Measurements from ENCODE around the gene LRRC27.
"Not testable (repeated sequence)": the region's sequence is repeated elsewhere in the genome, so short reads cannot be mapped to it uniquely, and the experiment has no call there.

Gene LRRC27

DNA sequence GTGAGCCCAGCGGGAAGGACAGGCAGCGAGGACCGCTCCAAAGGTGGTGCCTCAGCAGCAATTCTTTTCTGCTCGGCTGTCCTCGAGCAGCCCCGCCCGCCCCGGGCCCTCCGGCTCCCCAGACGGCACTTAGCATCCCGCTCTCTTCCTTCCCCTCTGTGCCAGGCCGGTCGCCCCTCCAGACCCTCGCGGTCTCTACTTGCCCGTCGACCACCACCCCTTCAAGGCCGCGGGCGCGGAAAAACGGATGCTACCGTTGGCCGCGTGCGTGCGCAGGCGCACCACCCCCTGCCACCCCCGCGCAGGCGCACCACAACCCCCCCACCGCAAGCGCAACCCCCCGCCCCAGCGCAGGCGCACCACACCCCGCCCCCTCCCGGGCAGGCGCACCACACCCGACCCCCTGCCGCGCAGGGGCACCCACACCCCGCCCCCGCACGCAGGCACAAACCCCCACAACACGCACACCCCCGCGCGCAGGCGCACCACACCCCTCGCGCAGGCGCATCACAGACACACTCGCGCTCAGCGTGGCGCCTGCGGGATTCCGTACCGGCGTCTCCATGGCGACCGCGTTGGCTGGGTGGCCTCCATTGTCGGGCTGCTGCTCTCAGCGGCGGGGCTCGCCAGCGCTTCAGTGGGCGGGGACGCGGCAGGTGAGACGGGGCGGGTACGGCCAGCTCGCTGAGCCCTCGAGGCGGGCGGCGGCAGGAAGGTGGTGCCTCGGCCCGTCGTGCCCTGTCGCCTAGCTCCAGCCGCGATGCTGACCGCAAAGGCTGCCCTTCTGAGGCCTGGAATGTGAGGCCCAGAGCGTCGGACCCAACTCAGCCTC, at the start of gene LRRC27:
Gene LRRC27 (plus strand): TSS at position 593 of the 832 bp plus-strand sequence. CDS start 1,332 bp downstream, outside the sequence.
- no peak for FAIRE-seq

DNA sequence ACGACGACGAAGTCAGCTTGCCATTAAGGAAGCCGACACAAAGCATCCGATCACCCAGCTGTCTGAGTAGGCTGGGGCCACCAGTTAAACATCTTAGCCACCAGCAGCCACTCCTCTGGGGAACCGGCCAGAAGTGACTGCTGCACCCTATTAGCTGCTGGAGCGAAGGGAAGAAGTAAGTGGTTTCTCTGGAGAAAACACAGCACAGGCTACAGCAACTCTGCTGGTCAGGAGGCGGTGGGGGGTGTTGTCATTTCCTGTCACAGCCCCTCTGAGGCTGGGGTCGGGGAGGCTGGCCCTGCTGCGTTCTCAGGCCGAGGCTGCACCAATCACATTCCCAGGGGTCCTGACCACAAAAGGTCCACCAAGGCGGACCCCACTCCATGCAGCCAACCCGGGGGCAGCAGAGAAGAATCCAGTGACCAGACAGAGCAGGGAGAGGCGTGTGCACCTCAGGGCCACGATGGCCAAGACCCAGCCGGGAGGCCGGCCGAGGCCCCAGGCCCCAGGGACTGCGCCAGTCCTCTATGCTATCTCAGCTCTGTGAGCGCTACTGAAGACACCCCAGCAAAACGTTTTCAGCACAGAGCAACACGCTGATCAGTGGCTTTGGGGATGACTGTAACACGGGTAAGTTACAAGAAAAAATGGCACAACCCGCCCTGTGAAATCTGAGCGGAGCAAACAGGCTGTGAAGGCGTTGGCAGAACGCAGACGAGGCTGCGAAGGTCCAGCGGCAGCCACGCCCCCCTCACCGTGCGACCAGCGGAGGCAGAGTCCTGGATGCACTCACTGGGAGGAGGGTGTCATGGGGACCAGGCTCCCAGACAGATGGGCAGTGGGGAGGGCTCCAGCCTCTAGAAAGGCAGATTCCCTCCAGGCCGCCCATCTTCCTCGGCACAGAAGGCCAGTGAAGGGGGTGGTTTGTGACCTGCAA, 49.1 kb upstream of the LRRC27 start:
- no peak for FAIRE-seq

DNA sequence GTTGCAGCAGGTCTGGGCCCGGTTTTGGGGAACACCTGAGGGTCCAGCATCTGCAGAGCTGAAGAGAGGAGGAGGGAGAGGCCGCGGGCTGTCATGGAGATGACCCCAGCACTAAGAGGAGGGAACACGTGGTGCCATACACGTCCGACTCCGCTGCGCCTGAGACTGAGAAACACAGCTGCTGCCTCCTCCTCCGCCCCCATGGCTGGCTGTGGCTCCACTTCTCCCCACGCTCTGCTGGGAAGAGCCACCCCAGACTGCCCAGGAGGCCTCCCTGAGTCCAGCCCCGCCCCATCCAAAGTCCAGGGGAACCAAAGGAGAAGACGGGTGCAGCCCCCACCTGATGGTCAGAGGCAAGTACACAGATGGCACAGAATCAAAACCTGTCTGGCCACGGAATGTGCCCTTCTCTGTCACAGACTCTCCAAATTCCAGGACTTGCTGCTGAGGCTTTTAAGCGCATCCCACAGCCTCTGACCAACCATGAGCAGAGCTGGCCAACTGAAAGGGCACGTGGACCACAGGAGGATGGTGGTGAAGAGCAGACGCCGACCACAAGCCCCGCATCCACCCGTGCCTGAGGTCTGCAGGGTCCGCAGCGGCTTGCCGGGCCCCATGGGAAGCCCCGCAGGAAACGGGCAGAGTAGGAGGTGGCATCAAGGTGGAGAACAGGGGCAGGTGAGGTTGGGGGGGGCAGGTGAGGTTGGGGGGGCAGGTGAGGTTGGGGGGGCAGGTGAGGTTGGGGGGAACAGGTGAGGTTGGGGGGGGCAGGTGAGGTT, 48.2 kb upstream of the LRRC27 start:
- no peak for FAIRE-seq

- no peak for FAIRE-seq
These were observed 42.6 kb upstream of the LRRC27 start for GRCh38 chr10:132289439-132289838.

- no peak for FAIRE-seq
These were observed 41.4 kb upstream of the LRRC27 start for GRCh38 chr10:132290631-132291030.

DNA sequence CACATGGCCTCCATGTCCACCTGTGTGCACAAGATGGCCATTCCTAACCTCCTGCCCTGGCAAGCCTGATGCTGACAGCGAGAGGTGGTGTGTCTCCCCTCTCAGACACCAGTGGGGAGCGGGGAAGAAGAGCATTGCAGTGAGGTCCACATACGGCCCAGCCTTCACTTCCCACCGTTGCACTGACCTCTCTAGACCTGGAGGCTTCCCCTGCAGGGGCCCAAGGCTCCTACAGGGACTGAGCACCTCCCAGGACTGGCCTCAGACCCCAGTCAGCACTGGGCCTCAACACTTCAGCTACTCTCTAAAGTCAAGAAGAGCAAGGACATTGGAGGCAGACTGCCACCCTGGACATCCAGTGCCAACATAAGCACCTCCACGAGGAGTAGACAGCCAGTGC, 40.2 kb upstream of the LRRC27 start:
- no peak for FAIRE-seq

DNA sequence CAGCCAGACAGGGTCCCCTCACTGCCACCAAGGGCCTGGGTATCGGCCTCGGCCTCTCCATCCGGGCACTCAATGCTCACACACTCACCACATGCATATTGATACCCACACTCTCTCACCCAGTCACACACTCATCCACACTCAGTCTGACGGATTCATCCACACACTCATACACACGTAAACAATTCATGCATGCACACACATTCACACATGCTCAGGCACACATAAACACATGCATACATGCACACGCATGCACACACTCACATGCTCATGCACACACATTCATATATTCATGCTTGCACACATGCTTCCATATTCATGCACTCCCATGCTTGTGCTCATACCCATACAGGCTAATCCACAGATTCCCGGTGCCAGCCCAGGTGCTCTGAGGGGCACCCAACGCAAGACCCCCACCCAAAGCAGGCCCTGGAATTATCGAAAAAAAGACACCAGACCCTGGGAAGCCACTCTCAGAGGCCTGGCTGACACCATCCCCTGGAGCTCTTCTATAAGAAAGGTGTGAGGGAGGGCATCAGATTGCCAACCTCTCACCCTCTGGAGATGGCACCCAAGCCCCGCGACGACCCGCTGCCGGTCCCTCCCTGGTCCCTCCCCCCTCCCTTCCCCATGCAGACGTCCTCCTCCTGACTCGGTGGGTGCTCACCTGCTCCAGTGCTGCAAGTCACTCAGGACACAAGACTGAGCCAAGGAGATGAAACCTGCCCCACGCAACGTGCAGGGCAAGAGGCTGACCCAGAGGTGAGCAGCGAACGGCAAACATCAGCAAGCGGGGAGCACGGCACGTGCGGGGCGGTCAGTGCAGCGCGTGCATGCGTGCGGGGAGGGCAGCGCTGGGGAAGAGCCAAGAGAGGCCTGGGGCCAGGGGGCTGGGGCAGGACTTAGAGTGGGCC, 39.4 kb upstream of the LRRC27 start:
- no peak for FAIRE-seq

- FAIRE-seq = no peak
These were observed 38.7 kb upstream of the LRRC27 start for GRCh38 chr10:132293201-132293812.

DNA sequence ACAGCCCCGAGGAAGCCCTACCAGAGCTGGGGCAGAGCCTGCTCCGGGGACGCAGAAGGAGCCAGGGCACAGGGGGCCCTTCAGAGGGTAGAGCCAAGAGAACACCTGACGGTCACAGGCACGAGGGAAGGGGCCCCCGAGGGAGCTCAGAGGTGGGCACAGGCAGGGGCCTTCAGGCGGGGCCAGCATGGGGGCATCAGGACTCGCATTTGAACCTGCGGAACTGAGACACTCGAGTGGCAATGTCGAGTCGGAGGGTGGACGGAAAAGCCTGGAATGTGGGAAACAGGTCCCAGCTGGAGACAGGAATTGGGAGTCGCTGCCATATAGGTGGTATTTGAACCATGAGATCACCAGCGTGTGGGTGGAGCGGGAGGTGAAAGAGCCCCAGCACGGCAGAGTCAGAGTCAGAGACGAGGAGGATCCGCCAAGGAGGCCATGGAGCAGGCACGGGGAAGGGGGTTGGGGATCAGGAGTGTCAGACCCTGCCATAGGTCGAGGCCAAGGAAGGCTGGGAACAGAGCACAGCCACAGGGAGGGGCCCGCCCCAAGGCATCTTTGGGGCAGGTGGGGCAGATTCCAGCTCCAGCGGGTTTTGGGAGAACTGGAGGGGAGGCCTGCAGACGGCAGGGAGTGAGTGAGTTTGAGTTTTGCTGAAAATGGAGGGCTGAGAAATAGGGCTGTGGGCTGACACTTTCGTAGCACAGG, 38.0 kb upstream of the LRRC27 start:
- FAIRE-seq = no peak

DNA sequence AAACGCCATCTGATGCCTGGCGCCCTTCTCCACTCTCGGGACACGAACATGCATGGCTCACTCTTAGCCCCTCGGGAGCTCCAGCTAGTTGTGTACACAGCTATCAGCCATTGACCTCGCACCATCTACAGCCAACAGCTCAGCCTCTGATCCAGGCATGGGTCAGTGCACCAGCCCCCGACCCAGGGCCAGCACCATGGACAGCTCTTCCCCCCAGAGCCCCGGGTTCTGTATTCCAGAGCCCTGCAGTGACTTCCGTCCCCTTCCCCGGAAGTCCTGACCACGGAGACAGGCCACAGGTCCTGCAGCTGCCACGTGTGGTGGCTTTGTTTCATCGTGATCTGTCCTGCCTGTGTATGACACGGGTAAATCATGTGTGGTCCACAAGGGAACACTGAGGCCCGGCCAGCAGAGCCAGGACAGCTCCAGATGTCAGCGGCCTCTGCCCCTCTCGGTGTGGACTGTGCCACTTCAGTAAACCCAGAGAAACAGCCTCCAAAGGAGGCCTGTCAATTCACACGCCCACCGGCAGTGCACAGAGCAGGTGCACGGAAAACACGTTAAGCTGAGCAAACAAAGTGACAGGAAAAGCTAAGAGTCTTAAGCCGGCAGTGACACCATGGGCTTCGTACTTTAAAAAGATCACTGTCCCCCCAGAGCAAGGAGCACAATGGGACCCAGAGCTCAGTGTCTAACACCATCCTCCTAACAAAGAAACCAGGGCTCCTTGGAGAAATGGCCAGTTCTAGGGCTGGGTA, 37.3 kb upstream of the LRRC27 start:
- FAIRE-seq = no peak

DNA sequence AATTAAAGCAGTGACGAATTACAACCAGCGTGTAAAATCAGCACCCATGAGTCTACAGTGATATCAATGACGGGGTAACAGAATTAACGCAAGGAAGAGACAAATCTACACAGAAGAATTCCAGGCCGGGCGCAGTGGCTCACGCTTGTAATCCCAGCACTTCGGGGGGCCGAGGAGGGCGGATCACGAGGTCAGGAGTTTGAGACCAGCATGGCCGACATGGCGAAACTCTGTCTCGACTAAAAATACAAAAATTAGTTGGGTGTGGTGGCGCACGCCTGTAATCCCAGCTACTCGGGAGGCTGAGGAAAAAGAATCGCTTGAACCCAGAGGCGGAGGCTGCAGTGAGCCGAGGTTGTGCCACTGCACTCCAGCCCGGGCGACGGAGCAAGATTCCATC, 36.5 kb upstream of the LRRC27 start:
- not testable (repeated sequence) for FAIRE-seq

- no peak for FAIRE-seq
These were observed 35.1 kb upstream of the LRRC27 start for GRCh38 chr10:132296666-132297443.

DNA sequence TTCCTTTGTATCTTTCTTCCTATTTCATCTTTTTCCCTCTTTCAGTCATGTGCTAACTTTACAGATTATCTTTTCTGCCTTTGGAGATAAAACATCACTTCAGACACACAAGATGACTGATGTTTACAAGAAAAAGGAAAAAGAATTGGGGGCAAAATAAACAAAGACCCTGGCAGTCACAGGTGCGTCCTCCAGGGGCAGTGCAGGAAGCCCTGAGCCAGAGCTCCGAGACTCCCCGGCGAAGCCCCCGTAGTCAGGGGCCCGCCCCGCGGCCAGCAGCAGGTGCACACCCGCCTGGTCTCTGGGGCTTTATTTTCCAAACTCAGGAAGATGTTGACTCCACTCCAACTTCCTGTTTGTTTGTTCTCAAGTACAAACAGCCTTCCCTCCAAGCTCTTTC, 34.5 kb upstream of the LRRC27 start:
- no peak for FAIRE-seq

DNA sequence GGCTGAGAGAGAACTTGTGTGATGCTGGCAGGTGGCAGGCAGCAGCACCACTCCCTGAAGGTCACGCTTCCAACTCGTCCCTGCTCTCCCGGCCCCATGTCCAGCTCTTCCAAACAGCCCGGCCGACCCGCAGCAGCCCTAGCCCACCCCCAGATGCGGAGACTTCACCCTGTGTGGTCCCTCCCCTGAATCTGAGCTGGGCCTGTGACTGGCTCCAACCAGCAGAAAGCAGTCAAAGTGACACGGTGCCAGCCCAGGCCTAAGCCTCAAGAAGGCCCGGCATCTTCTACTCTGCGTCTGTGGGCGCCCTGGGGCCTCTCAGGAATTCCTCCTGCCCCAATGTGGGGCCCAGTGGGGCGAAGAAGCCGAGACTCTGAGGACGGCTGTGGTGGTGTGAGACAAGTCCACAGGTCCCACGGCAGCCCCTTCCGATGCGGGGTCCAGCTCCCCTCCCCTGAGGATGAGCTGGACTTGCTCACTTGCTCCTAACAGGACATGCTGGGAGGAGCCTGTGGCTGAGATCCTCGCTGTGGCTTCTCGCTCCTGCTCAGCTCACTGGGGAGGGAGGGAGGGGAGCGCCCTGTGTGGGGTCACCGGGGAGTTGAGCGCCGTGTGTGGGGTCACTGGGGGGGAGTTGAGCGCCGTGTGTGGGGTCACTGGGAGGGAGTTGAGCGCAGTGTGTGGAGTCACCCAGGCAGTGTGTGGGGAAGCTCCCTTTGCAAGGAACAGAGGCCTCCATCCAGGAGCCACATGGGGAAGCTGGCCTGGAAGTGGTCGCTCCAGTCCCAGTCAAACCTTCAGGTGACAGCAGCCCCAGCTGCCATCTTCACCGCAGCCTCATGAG, 33.7 kb upstream of the LRRC27 start:
- no peak for FAIRE-seq

DNA sequence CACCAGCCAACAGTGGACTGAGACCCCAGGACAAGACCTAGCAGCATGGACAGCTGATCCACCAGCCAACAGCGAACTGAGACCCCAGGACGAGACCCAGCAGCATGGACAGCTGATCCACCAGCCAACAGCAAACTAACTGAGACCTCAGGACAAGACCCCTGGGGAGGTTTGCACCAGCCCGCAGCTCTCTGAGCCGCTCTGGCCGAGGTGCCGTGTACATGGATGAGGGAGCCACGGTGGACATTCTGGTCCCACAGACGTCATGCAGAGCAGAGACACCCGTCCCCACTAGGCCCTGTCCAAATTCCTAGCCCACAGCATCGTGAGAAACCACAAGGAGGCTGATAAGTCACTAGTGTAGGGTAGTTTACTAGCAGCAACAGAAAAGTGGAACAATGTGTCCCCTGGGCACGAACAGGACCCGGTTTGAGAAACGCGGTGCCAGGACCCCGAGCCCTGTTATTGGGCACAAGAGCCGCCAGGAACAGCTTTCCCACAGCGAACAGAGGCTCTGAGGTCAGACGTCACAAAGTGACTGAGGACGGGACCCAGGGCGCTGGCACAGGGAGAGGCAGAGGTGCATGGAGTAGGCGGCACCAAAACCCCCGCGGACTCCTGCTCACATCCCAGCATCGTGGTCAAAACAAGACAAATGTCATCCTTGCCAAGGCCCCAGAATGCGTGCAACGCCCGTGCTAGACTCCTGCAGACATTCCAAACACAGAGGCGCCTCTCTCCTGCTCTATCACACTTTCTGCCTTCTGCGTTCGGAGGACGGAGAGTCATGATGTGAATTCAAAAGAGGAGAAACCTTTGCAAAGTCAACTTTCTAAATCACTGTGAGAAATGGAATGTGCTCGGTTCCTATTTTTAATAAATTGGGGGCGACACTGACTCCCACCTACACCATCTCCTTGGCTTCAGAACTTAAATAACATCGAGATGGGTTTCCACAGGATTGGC, 32.3 kb upstream of the LRRC27 start:
- FAIRE-seq = no peak

GRCh38 chr10:132300582-132300981, 31.4 kb upstream of the LRRC27 start:
- FAIRE-seq = no peak
